GM19395 (cell line): ENCODE measurements around the gene THSD4.

Source experiments
- ATAC-seq: cut with Tn5 transposase; IDR thresholded peaks from one replicate; pipeline ENCODE4 v1.9.1; 2021; ENCODE audit warnings: mild to moderate bottlenecking, moderate library complexity; ENCODE audit not compliant: unreplicated experiment

Gene THSD4

GRCh38 chr15:71220828-71221227, 105.6 kb downstream of the THSD4 start:
- no peak for ATAC-seq

GRCh38 chr15:71221417-71221816, 106.1 kb downstream of the THSD4 start:
- ATAC-seq, result no peak

GRCh38 chr15:71223516-71223915, 108.2 kb downstream of the THSD4 start:
- ATAC-seq, result no peak

GRCh38 chr15:71224024-71224423, 108.8 kb downstream of the THSD4 start:
- no peak for ATAC-seq

- ATAC-seq, result no peak
Measured at GRCh38 chr15:71225851-71226250, 110.6 kb downstream of the THSD4 start.

GRCh38 chr15:71226536-71227455, 111.5 kb downstream of the THSD4 start:
- ATAC-seq, result no peak

- ATAC-seq, result no peak
Measured at GRCh38 chr15:71228403-71228802, 113.1 kb downstream of the THSD4 start.

- ATAC-seq, result no peak
Measured at GRCh38 chr15:71230303-71230702, 115.0 kb downstream of the THSD4 start.

GRCh38 chr15:71231758-71232157, 116.5 kb downstream of the THSD4 start:
- ATAC-seq, result no peak

GRCh38 chr15:71232411-71232810, 117.1 kb downstream of the THSD4 start:
- no peak for ATAC-seq

- ATAC-seq, result no peak
Measured at GRCh38 chr15:71237456-71238188, 122.4 kb downstream of the THSD4 start.

GRCh38 chr15:71238926-71239325, 123.7 kb downstream of the THSD4 start:
- ATAC-seq, result no peak

- ATAC-seq, result no peak
Measured at GRCh38 chr15:71239592-71240364, 124.5 kb downstream of the THSD4 start.

- ATAC-seq, result no peak
Measured at GRCh38 chr15:71242292-71242691, 127.0 kb downstream of the THSD4 start.

GRCh38 chr15:71244250-71244649, 129.0 kb downstream of the THSD4 start:
- ATAC-seq, result no peak

- no peak for ATAC-seq
Measured at GRCh38 chr15:71245588-71245987, 130.3 kb downstream of the THSD4 start.

- no peak for ATAC-seq
Measured at GRCh38 chr15:71248386-71248785, 133.1 kb downstream of the THSD4 start.

- no peak for ATAC-seq
Measured at GRCh38 chr15:71249986-71250385, 134.7 kb downstream of the THSD4 start.

GRCh38 chr15:71250936-71251583, 135.8 kb downstream of the THSD4 start:
- ATAC-seq, result no peak

- no peak for ATAC-seq
Measured at GRCh38 chr15:71251584-71252043, 136.3 kb downstream of the THSD4 start.
